Measurements from ENCODE around the gene VAX1.

The VAX1 gene

DNA sequence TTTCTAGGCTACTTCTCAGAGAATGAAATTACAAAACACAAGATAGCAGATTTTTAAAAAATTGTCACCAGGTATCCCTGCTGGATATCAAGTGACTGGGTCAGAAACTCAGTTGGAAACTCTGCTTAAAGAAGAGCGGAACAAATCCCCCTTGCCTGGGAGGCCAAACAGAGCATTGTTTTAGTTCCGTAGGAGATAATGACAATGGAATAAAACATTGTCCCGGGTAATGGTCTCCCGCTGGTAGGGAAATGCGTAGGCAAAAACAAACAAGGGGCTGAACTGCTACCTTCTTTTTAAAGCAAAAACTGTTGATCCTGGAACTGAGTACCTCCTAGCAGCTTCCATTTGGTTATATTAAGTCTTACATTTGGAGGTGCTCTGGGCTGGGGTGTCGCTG lies 21.3 kb upstream of the VAX1 start:
- Histone ChIP-seq H3K4me1 (ENCODE audit: insufficient read depth, low read length) (peaks cover 33% of the 10 kb centered on the region), H3K9me3 (ENCODE audit: control insufficient read depth, insufficient read depth, low read length) (no peaks in the 10 kb centered on the region), H3K9ac (ENCODE audit: low read depth, low read length) (no peak overlapping the region), H3K36me3 (ENCODE audit: insufficient read depth, low read length) (no peaks in the 10 kb centered on the region)

DNA sequence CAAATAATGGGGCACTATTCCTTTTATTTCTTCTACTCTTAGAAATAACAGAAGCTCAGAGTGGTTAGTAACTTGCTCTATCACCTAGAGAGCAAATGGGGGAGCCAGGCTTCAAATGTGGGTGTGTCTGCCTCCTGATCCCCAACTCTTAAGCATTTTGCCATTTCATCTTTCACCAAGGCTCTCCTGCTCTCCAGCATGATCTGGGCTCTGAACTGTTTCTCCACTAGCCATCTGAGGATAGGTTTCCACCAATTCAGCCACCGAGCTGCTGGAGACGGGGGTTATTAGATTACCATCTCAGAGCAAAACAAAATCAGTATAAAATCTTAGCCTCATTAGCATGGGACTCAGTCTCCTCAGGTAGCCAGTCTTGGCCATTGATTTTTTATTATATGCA lies 20.2 kb upstream of the VAX1 start:
- Histone ChIP-seq H3K36me3 (ENCODE audit: insufficient read depth, low read length) (no peaks in the 10 kb centered on the region), H3K9me3 (ENCODE audit: control insufficient read depth, insufficient read depth, low read length) (no peaks in the 10 kb centered on the region), H3K4me1 (ENCODE audit: insufficient read depth, low read length) (peaks cover 33% of the 10 kb centered on the region), H3K9ac (ENCODE audit: low read depth, low read length) (no peak overlapping the region)

- no peaks in the 10 kb centered on the region for H3K9me3 ChIP-seq (ENCODE audit: control insufficient read depth, insufficient read depth, low read length)
- no peaks in the 10 kb centered on the region for H3K36me3 ChIP-seq (ENCODE audit: insufficient read depth, low read length)
- H3K4me1 ChIP-seq (ENCODE audit: insufficient read depth, low read length): no peaks in the 10 kb centered on the region
- H3K9ac ChIP-seq (ENCODE audit: low read depth, low read length): no peak overlapping the region
These were observed 14.6 kb upstream of the VAX1 start for GRCh38 chr10:117152668-117153067.

- Histone ChIP-seq H3K9me3 (ENCODE audit: control insufficient read depth, insufficient read depth, low read length) (peaks cover 6% of the 10 kb centered on the region), H3K36me3 (ENCODE audit: insufficient read depth, low read length) (no peaks in the 10 kb centered on the region), H3K9ac (ENCODE audit: low read depth, low read length) (no peak overlapping the region), H3K4me1 (ENCODE audit: insufficient read depth, low read length) (no peaks in the 10 kb centered on the region)
These were observed 10.2 kb upstream of the VAX1 start for GRCh38 chr10:117148284-117148683.

DNA sequence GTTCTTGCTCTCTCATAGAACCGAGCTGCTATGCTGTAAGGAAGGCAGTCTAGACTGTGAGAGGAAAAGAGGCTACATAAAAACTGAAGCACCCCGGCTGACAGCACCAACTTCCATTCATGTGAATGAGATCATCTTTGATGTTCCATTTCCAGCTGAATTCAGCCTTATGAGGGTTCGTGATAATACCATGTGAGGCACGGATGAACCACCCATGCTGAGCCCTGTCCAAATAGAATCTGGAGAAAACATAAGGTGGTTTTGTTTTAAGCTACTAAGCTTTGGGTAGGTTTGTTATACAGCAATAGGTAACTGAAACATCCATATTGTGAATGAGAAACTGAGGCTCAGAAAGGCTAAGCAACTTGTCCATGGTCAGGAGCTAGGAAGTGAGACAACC lies 6.9 kb upstream of the VAX1 start:
- no peak overlapping the region for H3K9ac ChIP-seq (ENCODE audit: low read depth, low read length)
- peaks cover 6% of the 10 kb centered on the region for H3K9me3 ChIP-seq (ENCODE audit: control insufficient read depth, insufficient read depth, low read length)
- H3K4me1 ChIP-seq (ENCODE audit: insufficient read depth, low read length): no peaks in the 10 kb centered on the region
- no peaks in the 10 kb centered on the region for H3K36me3 ChIP-seq (ENCODE audit: insufficient read depth, low read length)

- H3K4me1 ChIP-seq (ENCODE audit: insufficient read depth, low read length): peaks cover 4% of the 10 kb centered on the region; the same call in 1 of the 2 replicates
- no peaks in the 10 kb centered on the region for H3K36me3 ChIP-seq (ENCODE audit: insufficient read depth, low read length)
- H3K9me3 ChIP-seq (ENCODE audit: control insufficient read depth, insufficient read depth, low read length): peaks cover 6% of the 10 kb centered on the region
- no peak overlapping the region for H3K9ac ChIP-seq (ENCODE audit: low read depth, low read length)
These were observed 5.2 kb upstream of the VAX1 start for GRCh38 chr10:117143103-117143823.

- Histone ChIP-seq H3K36me3 (ENCODE audit: insufficient read depth, low read length) (no peaks in the 10 kb centered on the region), H3K9me3 (ENCODE audit: control insufficient read depth, insufficient read depth, low read length) (peaks cover 6% of the 10 kb centered on the region), H3K9ac (ENCODE audit: low read depth, low read length) (peak overlapping the region; percentile 18; the same call in 1 of the 2 replicates), H3K4me1 (ENCODE audit: insufficient read depth, low read length) (peaks cover 8% of the 10 kb centered on the region; the same call in 1 of the 2 replicates)
These were observed 2.4 kb upstream of the VAX1 start for GRCh38 chr10:117140525-117140902.

DNA sequence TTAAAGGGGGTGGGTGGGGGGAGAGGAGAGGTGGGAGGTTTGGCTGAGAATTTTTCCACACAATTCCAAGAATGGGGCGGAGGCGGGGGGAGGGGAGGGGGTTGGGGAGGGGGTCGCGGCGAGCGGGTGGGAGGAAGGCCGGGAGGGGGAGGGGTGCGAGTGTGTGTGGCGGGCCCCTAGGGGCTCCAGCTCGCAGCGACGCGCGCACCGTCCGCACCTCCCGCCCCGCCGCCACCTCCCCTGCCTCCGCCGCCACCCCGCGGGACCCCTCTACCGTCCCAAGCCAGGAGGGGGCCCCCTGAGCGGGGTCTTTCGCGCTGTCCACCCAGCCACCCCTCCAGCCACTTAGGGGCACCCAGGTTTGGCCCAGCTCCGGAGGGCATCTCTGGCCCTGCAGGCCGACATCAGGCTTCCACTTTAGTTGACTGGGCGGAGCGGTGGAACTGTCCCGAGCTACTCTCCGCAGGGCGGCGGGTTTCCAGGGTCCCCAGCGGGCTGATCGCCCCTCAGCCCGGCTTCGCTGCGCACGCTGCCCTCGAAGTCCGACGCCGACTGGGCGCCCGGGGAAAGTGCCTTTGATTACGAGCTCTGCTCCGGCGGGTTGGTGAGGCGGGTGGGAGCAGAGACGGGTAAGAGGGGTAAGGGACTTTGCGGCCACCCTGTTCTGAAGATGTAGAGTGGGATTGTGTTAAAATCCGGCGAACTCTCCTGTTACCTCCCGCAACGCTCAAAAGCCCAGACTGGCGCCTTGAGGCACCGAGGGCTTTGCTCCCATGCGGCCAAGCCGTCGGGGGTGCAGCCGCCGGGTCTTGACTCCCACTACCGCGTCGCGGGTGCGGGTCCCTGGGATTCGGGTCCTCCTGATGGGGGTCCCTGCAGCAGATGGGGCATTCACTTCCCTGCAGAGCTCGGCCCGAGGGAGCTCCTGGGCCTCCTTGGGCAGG lies 1.8 kb upstream of the VAX1 start:
- Histone ChIP-seq H3K4me1 (ENCODE audit: insufficient read depth, low read length) (peaks cover 13% of the 10 kb centered on the region; the same call in 1 of the 2 replicates), H3K9ac (ENCODE audit: low read depth, low read length) (peak overlapping the region; percentile 18; the same call in 1 of the 2 replicates), H3K36me3 (ENCODE audit: insufficient read depth, low read length) (no peaks in the 10 kb centered on the region), H3K9me3 (ENCODE audit: control insufficient read depth, insufficient read depth, low read length) (peaks cover 1% of the 10 kb centered on the region; the same call in 1 of the 2 replicates)

DNA sequence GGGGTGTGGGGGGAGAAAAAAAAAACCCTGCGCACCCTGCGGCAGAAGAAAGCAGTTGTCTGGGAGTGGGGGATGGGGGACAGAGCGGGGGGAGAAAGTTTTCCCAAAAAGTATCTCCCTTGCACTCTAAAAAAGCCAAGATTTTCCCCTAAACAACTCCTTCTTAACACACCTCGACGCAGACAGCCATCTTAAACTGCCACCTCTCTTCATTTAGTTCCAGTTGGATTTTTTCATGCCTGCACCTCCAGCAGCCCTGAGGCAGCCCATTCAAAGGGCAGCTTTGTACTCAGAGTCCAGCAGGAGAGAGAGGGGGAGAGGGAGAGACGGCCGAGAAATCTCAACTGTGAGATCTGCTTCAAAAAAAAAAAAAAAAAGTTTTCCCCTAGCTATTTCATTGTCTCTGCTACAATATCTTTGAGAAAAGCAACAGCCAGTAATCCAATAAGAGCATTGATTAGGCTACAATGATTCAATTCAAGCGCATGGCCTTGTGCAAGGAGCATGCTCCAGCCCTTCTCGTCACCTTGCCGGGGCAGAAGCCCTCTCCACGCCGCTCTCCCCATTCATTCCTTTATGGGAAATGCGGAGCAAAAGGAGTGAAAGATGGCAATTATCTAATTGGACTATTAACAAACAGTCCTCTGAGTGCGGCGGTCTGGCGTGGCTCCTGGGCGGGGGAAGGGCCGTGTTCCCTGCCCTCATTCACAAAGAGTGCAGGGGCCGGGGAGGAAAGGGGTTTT lies 939 bp upstream of the VAX1 start:
- Histone ChIP-seq H3K9me3 (ENCODE audit: control insufficient read depth, insufficient read depth, low read length) (no peaks in the 10 kb centered on the region), H3K36me3 (ENCODE audit: insufficient read depth, low read length) (no peaks in the 10 kb centered on the region), H3K9ac (ENCODE audit: low read depth, low read length) (peak overlapping the region; percentile 29; the same call in 1 of the 2 replicates), H3K4me1 (ENCODE audit: insufficient read depth, low read length) (peaks cover 15% of the 10 kb centered on the region; the same call in 1 of the 2 replicates)

DNA sequence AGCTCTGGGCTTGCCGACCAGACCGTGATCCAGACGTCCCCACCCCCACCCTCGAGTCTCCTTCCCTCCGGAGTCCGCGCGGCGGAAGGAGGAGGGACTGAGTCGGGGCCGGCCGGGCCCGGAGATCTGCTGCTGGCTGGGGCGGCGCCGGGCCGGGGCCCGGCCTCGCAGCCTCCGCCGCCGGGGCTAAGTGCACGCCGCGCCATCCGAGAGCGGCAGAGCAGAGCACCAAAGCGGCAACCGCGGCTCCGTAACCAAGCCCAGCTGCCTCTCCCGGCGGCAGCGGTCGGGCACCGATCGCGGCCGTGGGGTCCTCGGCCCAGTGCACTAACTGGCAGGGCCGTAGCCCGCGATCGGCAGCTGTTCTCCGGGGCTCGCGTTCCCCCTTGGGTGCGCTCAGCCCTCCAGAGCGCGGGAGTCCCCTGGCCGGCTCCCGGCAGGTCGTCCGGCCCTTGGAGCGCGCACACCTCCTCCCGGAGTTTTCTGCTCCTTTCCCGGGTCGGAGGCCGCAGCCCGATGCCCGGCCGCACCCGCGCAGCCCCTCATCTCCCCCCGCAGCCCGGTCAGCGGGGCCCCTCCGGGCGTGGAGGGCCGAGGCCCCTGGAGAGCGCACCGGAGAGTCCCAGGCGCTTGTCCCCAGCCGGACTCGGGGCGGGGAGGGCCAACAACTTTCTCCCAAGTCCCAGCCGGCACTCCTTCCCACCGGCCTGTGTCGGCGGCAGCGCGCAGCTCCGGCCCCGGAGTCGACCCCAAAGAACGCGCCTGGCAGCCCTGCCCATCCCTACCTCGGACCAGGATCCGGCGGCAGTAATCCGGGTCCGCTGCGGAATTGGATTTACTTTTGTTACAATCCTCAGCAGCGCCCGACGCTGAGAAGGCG lies 799 bp downstream of the VAX1 start:
- Histone ChIP-seq H3K4me1 (ENCODE audit: insufficient read depth, low read length) (peaks cover 22% of the 10 kb centered on the region; the same call in 1 of the 2 replicates), H3K9me3 (ENCODE audit: control insufficient read depth, insufficient read depth, low read length) (no peaks in the 10 kb centered on the region; the same call in 1 of the 2 replicates), H3K9ac (ENCODE audit: low read depth, low read length) (peak overlapping the region; percentile 46; the same call in 1 of the 2 replicates), H3K36me3 (ENCODE audit: insufficient read depth, low read length) (no peaks in the 10 kb centered on the region)

DNA sequence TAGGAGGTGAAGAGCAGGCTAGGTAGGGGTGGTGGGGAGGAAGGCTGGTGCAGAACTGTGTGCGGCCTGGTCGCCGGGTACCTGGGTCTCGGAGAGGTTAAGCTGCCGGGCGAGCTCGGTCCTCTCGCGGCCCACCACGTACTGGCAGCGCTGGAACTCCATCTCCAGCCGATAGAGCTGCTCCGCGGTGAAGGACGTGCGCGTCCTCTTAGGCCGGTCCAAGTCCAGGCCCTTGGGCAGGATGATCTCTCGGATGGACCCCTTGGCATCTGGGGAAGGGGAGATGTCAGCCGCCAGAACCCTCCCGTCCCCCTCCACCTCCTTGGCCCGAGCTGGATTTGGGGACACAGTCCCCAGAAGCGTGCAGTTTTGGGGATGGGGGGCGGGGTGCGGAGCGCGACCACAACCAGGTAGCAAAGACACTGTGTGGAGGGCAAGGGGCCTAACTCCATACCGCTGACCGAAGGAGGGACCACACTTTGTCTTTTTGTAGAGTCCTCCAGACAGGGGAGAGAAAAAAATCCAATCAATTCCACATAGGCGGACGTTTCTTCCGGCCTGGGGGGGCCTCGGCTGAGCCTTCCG lies 1.6 kb downstream of the VAX1 start:
- Histone ChIP-seq H3K9me3 (ENCODE audit: control insufficient read depth, insufficient read depth, low read length) (no peaks in the 10 kb centered on the region; the same call in 1 of the 2 replicates), H3K9ac (ENCODE audit: low read depth, low read length) (peak overlapping the region; percentile 46; the same call in 1 of the 2 replicates), H3K4me1 (ENCODE audit: insufficient read depth, low read length) (peaks cover 30% of the 10 kb centered on the region; the same call in 1 of the 2 replicates), H3K36me3 (ENCODE audit: insufficient read depth, low read length) (no peaks in the 10 kb centered on the region)

DNA sequence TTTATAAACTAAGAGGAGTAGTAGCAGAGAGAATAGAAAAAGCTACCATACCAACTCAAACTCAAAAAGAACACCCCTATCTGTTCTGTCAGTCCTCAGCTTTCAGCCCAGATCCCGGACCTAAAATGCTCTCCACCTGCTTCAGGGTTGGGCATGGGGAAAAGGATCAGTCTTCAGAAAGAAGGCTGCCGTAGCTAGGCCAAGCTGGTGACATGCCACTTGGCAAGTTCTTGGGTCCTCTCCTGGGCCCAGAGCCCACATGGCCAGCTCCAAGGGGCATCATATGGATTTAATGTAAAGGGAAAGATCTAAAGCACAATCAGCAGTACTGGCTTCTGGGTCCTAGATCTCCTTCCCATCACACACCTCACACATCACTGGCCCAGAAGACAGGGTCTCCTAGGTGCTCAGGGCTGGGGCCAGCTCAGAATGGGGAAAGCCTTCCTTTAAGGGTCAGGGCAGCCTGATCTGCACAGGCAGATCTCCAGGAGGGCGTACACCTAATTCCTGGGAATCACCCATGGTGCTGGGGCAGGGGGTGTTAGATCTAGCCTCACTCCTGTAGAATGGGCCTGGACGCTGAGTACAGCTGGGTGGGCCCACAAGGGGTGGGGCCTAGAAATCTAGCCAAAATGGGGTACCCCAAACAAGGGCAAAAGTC lies 2.5 kb downstream of the VAX1 start:
- Histone ChIP-seq H3K9ac (ENCODE audit: low read depth, low read length) (no peak overlapping the region), H3K9me3 (ENCODE audit: control insufficient read depth, insufficient read depth, low read length) (no peaks in the 10 kb centered on the region; the same call in 1 of the 2 replicates), H3K36me3 (ENCODE audit: insufficient read depth, low read length) (no peaks in the 10 kb centered on the region), H3K4me1 (ENCODE audit: insufficient read depth, low read length) (peaks cover 30% of the 10 kb centered on the region; the same call in 1 of the 2 replicates)

All from ES-I3 (cell line).